AG09319 (cell line): ENCODE data around the gene RADIL.

Source experiments
- DNase-seq: peaks from one replicate; pipeline ENCODE4 v3.0.0-alpha.2; 2010; ENCODE audit warnings: low read depth; ENCODE audit errors: extremely low read depth
- CTCF ChIP-seq: IDR thresholded peaks from 2 replicates; pipeline ENCODE4 v1.5.1; 2011; ENCODE audit warnings: low read depth, mild to moderate bottlenecking, inconsistent platforms, low read length, moderate library complexity

The RADIL gene

GRCh38 chr7:4833691-4834600 is 49.6 kb downstream of the RADIL start:
- DNase-seq = no peak
- no peak for TF ChIP-seq CTCF

DNA sequence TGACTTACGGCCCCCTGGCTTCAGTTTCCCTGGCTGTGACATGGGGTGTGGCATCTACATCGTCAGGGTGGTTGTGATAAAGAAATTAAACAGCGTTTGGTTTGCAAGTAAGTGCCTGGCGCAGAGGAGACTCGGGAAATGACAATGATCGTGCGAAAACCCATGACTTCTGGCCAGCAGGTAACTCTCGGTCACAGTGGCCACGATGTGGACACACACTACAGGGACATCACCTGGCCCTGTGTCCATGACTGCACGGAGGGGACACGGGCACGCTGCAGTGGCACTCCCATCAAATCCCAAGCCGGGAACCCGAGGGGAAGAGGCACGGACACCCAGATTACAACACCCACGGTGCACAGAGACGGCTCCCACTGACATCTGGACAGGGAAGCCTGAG is 50.3 kb downstream of the RADIL start:
- no peak for TF ChIP-seq CTCF
- DNase-seq = no peak

- TF ChIP-seq CTCF = no peak
- no peak for DNase-seq
Measured at GRCh38 chr7:4832711-4833110, 50.8 kb downstream of the RADIL start.

GRCh38 chr7:4831723-4832495 is 51.6 kb downstream of the RADIL start:
- DNase-seq = no peak
- no peak for TF ChIP-seq CTCF

DNA sequence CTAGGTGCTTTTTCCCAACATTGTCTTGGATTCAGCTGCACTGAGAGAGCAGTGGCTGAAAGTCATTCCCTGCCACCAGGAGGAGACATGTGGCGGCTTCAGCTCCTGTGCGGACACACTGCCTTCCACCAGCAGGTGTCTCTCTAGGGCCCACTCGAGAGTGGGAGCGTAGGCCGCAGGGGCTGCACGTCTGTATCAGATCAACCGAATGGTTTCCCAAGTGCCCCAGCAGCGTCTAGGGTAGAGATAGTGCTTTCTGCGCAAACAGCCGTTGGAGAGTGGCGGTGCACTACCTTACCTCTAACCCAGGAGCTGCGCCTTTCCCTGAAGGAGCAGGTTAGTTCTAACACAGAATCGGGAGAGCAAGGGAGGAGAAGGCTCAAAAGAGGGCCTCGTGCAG is 53.3 kb downstream of the RADIL start:
- no peak for DNase-seq
- TF ChIP-seq CTCF = peak; percentile 65

GRCh38 chr7:4828720-4829383 is 54.7 kb downstream of the RADIL start:
- DNase-seq = no peak
- no peak for TF ChIP-seq CTCF
